Effector memory CD8-positive, alpha-beta T cell (primary cell): ENCODE data around the gene KCNMA1.

Source experiments
- ATAC-seq: fragments of 150-1000 bp; cut with Tn5 transposase; replicated peaks from 2 replicates; pipeline ENCODE4 v1.10.0; 2021; ENCODE audit warnings: mild to moderate bottlenecking, moderate library complexity
- DNase-seq, 3 experiments: peaks; one replicate each; pipeline ENCODE4 v3.0.0; 2021
- H3K27ac Mint-ChIP-seq, 2 donors: one replicate each; pipeline ENCODE4 v1.8.0; 2022; ENCODE audit warnings: mild to moderate bottlenecking in 2 of 2, mixed read lengths in 2 of 2, moderate library complexity in 2 of 2
- H3K27me3 Mint-ChIP-seq, 2 donors: one replicate each; pipeline ENCODE4 v1.8.0; 2022; ENCODE audit warnings: mixed read lengths in 2 of 2
- H3K36me3 Mint-ChIP-seq: one replicate; pipeline ENCODE4 v1.8.0; 2022; ENCODE audit warnings: mild to moderate bottlenecking, moderate library complexity, mixed read lengths; ENCODE audit not compliant: insufficient read depth
- H3K4me1 Mint-ChIP-seq, 2 donors: one replicate each; pipeline ENCODE4 v1.8.0; 2022; ENCODE audit warnings: low read depth in 2 of 2, mixed read lengths in 2 of 2
- H3K4me3 Mint-ChIP-seq, 2 donors: one replicate each; pipeline ENCODE4 v1.8.0; 2022; ENCODE audit warnings: mild to moderate bottlenecking in 2 of 2, mixed read lengths in 2 of 2, moderate library complexity in 2 of 2
- H3K9me3 Mint-ChIP-seq, 2 donors: one replicate each; pipeline ENCODE4 v1.8.0; 2022; ENCODE audit warnings: mixed read lengths in 2 of 2

The KCNMA1 gene

GRCh38 chr10:76915316-76915715 is 722.3 kb downstream of the KCNMA1 start:
- Mint-ChIP-seq H3K9me3 (peaks cover 0 to 4% of the 10 kb centered on the region in 2 donors), H3K27me3 (peaks cover 0 to 6% of the 10 kb centered on the region in 2 donors), H3K4me3 (no peak overlapping the region), H3K27ac (no peak overlapping the region), H3K4me1 (no peaks in the 10 kb centered on the region), H3K36me3 (no peaks in the 10 kb centered on the region)
- DNase-seq (no peak), ATAC-seq (no peak)

- DNase-seq (no peak), ATAC-seq (no peak)
- Mint-ChIP-seq H3K27ac (no peak overlapping the region), H3K4me1 (no peaks in the 10 kb centered on the region), H3K9me3 (peaks cover 6 to 13% of the 10 kb centered on the region in 2 donors), H3K27me3 (peaks cover 0 to 6% of the 10 kb centered on the region in 2 donors), H3K36me3 (no peaks in the 10 kb centered on the region), H3K4me3 (no peak overlapping the region)
These were observed 726.4 kb downstream of the KCNMA1 start for GRCh38 chr10:76911184-76911583.

GRCh38 chr10:76910184-76910962 is 727.2 kb downstream of the KCNMA1 start:
- Mint-ChIP-seq H3K9me3 (peaks cover 6 to 13% of the 10 kb centered on the region in 2 donors), H3K4me3 (no peak overlapping the region), H3K27me3 (peaks cover 0 to 6% of the 10 kb centered on the region in 2 donors), H3K4me1 (no peaks in the 10 kb centered on the region), H3K36me3 (no peaks in the 10 kb centered on the region), H3K27ac (no peak overlapping the region)
- DNase-seq (no peak), ATAC-seq (no peak)

GRCh38 chr10:76906256-76906655 is 731.4 kb downstream of the KCNMA1 start:
- Mint-ChIP-seq H3K36me3 (no peaks in the 10 kb centered on the region), H3K27ac (no peak overlapping the region), H3K27me3 (no peaks in the 10 kb centered on the region), H3K4me1 (no peaks in the 10 kb centered on the region), H3K9me3 (peaks cover 4 to 13% of the 10 kb centered on the region in 2 donors), H3K4me3 (no peak overlapping the region)
- no peak for DNase-seq
- ATAC-seq: no peak

GRCh38 chr10:76905251-76905650 is 732.4 kb downstream of the KCNMA1 start:
- Mint-ChIP-seq H3K4me1 (no peaks in the 10 kb centered on the region), H3K9me3 (peaks cover 4 to 13% of the 10 kb centered on the region in 2 donors), H3K27ac (no peak overlapping the region), H3K36me3 (no peaks in the 10 kb centered on the region), H3K27me3 (no peaks in the 10 kb centered on the region), H3K4me3 (no peak overlapping the region)
- ATAC-seq (no peak), DNase-seq (no peak)

- Mint-ChIP-seq H3K4me1 (no peaks in the 10 kb centered on the region), H3K4me3 (no peak overlapping the region), H3K9me3 (no peaks in the 10 kb centered on the region), H3K27ac (peak overlapping the region in 1 of 2 donors; percentile 25), H3K27me3 (no peaks in the 10 kb centered on the region), H3K36me3 (no peaks in the 10 kb centered on the region)
- ATAC-seq (no peak), DNase-seq (no peak)
These were observed 734.1 kb downstream of the KCNMA1 start for GRCh38 chr10:76903387-76903945.

GRCh38 chr10:76902949-76903348 is 734.7 kb downstream of the KCNMA1 start:
- no peaks in the 10 kb centered on the region for H3K4me1 Mint-ChIP-seq
- DNase-seq: no peak
- H3K4me3 Mint-ChIP-seq: no peak overlapping the region
- no peaks in the 10 kb centered on the region for H3K9me3 Mint-ChIP-seq
- H3K27ac Mint-ChIP-seq: peak overlapping the region in 1 of 2 donors; percentile 25
- H3K36me3 Mint-ChIP-seq: no peaks in the 10 kb centered on the region
- H3K27me3 Mint-ChIP-seq: no peaks in the 10 kb centered on the region
- ATAC-seq: no peak

GRCh38 chr10:76901701-76902100 is 735.9 kb downstream of the KCNMA1 start:
- Mint-ChIP-seq H3K36me3 (no peaks in the 10 kb centered on the region), H3K9me3 (no peaks in the 10 kb centered on the region), H3K4me1 (no peaks in the 10 kb centered on the region), H3K27ac (peak overlapping the region in 1 of 2 donors; percentile 53), H3K27me3 (no peaks in the 10 kb centered on the region), H3K4me3 (no peak overlapping the region)
- no peak for ATAC-seq
- DNase-seq: no peak

- Mint-ChIP-seq H3K27me3 (no peaks in the 10 kb centered on the region), H3K4me3 (no peak overlapping the region), H3K4me1 (no peaks in the 10 kb centered on the region), H3K9me3 (peaks cover 4 to 10% of the 10 kb centered on the region in 2 donors), H3K36me3 (no peaks in the 10 kb centered on the region), H3K27ac (no peak overlapping the region)
- DNase-seq (no peak), ATAC-seq (no peak)
These were observed 738.1 kb downstream of the KCNMA1 start for GRCh38 chr10:76899490-76899889.

GRCh38 chr10:76892766-76893479 is 744.7 kb downstream of the KCNMA1 start:
- Mint-ChIP-seq H3K9me3 (peaks cover 6 to 10% of the 10 kb centered on the region in 2 donors), H3K4me3 (no peak overlapping the region), H3K4me1 (no peaks in the 10 kb centered on the region), H3K27ac (no peak overlapping the region), H3K27me3 (no peaks in the 10 kb centered on the region), H3K36me3 (no peaks in the 10 kb centered on the region)
- ATAC-seq (no peak), DNase-seq (no peak)

- ATAC-seq: no peak
- Mint-ChIP-seq H3K27me3 (no peaks in the 10 kb centered on the region), H3K4me1 (peaks cover 0 to 3% of the 10 kb centered on the region in 2 donors), H3K27ac (no peak overlapping the region), H3K4me3 (no peak overlapping the region), H3K36me3 (no peaks in the 10 kb centered on the region), H3K9me3 (peaks cover 3 to 7% of the 10 kb centered on the region in 2 donors)
- DNase-seq: no peak
These were observed 750.2 kb downstream of the KCNMA1 start for GRCh38 chr10:76887223-76888010.

GRCh38 chr10:76885816-76886215 is 751.8 kb downstream of the KCNMA1 start:
- H3K27ac Mint-ChIP-seq: no peak overlapping the region
- DNase-seq (no peak), ATAC-seq (no peak)
- no peaks in the 10 kb centered on the region for H3K36me3 Mint-ChIP-seq
- no peak overlapping the region for H3K4me3 Mint-ChIP-seq
- H3K9me3 Mint-ChIP-seq: peaks cover 5 to 10% of the 10 kb centered on the region in 2 donors
- peaks cover 0 to 7% of the 10 kb centered on the region in 2 donors for H3K4me1 Mint-ChIP-seq
- no peaks in the 10 kb centered on the region for H3K27me3 Mint-ChIP-seq

- no peak for DNase-seq
These were observed 752.8 kb downstream of the KCNMA1 start for GRCh38 chr10:76884673-76885275.

More at GRCh38 chr10:76884673-76885275, 752.8 kb downstream of the KCNMA1 start:
- Mint-ChIP-seq H3K27me3 (no peaks in the 10 kb centered on the region), H3K36me3 (no peaks in the 10 kb centered on the region), H3K9me3 (peaks cover 5 to 14% of the 10 kb centered on the region in 2 donors), H3K27ac (no peak overlapping the region), H3K4me1 (peaks cover 0 to 7% of the 10 kb centered on the region in 2 donors), H3K4me3 (no peak overlapping the region)
- ATAC-seq: no peak
